22Rv1 (cell line): Measurements from ENCODE around the gene RACGAP1.

ENCODE experiments used
- ZFX ChIP-seq: fragments of 450-650 bp; IDR thresholded peaks from 2 replicates; pipeline ENCODE4 v1.6.1; 2017; ENCODE audit warnings: antibody characterized with exemption, borderline replicate concordance
- TF ChIP-seq, protein P1 (sequence below): fragments of 450-650 bp; IDR thresholded peaks from 2 replicates; pipeline ENCODE4 v1.5.1; 2017; ENCODE audit warnings: mild to moderate bottlenecking

DNA sequence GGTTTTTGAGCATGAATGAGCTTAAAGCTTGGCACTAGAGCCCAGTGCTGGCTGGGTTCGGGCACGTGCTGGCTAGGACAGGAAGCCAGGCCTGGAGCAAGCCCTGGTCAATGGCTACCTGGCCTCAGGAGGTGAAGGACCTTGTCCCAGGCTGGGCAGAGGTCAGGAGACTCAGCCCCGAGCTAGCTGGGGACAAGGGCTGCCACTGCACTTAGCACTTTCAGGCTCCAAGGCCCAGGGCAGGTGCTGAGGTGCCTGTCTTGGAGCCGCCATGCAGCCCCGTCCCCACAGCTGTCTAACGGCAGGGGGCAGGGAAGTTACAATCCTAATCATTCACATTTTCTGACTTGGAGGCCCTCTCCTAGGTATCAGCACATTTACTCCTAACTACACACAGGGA is 56.8 kb downstream of the RACGAP1 start:
- TF ChIP-seq, protein P1, sequence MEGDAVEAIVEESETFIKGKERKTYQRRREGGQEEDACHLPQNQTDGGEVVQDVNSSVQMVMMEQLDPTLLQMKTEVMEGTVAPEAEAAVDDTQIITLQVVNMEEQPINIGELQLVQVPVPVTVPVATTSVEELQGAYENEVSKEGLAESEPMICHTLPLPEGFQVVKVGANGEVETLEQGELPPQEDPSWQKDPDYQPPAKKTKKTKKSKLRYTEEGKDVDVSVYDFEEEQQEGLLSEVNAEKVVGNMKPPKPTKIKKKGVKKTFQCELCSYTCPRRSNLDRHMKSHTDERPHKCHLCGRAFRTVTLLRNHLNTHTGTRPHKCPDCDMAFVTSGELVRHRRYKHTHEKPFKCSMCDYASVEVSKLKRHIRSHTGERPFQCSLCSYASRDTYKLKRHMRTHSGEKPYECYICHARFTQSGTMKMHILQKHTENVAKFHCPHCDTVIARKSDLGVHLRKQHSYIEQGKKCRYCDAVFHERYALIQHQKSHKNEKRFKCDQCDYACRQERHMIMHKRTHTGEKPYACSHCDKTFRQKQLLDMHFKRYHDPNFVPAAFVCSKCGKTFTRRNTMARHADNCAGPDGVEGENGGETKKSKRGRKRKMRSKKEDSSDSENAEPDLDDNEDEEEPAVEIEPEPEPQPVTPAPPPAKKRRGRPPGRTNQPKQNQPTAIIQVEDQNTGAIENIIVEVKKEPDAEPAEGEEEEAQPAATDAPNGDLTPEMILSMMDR, result no peak
- TF ChIP-seq ZFX, result no peak
